Fibroblast of villous mesenchyme (primary cell): ENCODE data around the gene TRAPPC8. TPM values are rescaled to one million over a fixed set of nuclear protein-coding genes. Genes with fewer than 3 reads are reported as not detected.

Experiments used
- DNase-seq: peaks from one replicate; pipeline ENCODE4 v3.0.0-alpha.2; 2010; ENCODE audit warnings: low read depth
- H3K4me3 ChIP-seq: 2 replicates; pipeline ENCODE4 v1.5.1; 2011; ENCODE audit warnings: low read depth, mild to moderate bottlenecking, low read length
- small RNA-seq: library from RNA; depleted of rRNA; stranded (forward); fragments of <200 nt; gene quantifications from one replicate; pipeline ENCODE3, GENCODE V24; 2012
- total RNA-seq: library from RNA; depleted of rRNA; stranded (reverse); fragments of >200 nt; gene quantifications from 2 replicates; pipeline ENCODE4 v1.2.3, GENCODE V29; 2012
- TF ChIP-seq, protein P1 (sequence below): IDR thresholded peaks from 2 replicates; pipeline ENCODE4 v1.5.1; 2012; ENCODE audit warnings: low read depth, mild to moderate bottlenecking, low read length; ENCODE audit not compliant: insufficient read depth

TRAPPC8 gene
- total RNA-seq, 1 donor, result 56.6 TPM

DNA sequence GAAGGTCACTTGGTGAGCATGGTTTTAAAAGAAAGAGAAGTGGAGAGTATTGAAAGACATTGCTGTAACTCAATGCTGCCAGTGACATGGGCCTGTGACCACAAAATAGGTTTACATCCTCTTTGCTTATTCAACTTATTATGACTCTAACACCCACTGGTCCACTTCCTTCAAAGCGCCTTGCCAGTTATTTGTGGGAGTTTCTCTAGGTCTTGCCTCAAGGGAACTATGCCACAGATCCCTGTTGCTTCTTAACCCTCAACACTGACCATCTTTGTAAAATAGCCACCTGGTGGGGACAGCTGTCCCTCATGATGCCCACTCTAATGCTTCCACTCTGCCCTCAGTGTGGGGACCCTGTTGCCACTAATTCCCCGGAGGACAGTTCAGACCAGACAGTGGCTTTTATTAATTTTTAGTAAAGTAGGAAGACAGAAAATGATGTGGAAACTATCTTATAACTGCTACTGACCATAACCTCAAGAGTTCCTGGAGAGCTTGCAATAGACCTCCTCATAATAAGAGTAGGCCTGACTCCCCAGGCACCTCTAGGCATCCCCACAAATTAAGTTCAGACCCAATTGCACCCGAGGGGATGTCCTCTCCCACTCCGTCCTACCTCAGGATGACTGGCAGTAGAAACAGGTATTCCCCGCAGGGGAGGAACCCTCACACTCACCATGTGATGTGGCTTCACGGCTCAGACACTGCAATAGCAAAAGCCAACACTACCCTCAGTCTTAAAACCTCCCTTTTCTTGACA is 150.9 kb downstream of the TRAPPC8 start:
- no peak for DNase-seq
- TF ChIP-seq, protein P1, sequence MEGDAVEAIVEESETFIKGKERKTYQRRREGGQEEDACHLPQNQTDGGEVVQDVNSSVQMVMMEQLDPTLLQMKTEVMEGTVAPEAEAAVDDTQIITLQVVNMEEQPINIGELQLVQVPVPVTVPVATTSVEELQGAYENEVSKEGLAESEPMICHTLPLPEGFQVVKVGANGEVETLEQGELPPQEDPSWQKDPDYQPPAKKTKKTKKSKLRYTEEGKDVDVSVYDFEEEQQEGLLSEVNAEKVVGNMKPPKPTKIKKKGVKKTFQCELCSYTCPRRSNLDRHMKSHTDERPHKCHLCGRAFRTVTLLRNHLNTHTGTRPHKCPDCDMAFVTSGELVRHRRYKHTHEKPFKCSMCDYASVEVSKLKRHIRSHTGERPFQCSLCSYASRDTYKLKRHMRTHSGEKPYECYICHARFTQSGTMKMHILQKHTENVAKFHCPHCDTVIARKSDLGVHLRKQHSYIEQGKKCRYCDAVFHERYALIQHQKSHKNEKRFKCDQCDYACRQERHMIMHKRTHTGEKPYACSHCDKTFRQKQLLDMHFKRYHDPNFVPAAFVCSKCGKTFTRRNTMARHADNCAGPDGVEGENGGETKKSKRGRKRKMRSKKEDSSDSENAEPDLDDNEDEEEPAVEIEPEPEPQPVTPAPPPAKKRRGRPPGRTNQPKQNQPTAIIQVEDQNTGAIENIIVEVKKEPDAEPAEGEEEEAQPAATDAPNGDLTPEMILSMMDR, result no peak
- H3K4me3 ChIP-seq, result no peak overlapping the region

DNA sequence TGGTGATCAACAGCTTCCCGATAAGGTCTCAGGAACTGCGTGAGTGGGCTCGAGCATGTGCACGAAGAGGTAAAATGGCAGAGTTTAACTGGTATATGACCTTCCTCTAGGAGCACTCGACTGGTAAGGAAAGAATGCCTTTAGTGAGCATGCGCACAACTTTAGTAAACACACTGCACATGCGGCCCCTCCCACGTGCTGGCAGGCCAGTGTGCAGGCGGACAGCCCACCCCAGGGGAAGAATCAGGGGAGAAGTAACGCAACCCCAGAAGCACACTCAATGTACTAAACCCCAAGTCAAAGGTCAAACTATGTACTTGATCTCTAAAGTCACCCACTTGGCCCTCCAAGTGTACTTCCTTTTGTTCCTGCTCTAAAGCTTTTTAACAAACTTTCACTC is 153.5 kb downstream of the TRAPPC8 start:
- TF ChIP-seq, protein P1, result no peak
- no peak overlapping the region for H3K4me3 ChIP-seq
- no peak for DNase-seq

GRCh38 chr18:31783059-31783458 is 159.9 kb downstream of the TRAPPC8 start:
- no peak for DNase-seq
- TF ChIP-seq, protein P1, result no peak
- H3K4me3 ChIP-seq, result no peak overlapping the region

Small RNA genes within 50 kb of the gene (small RNA-seq; reads per million reads assigned to genes)
- gene RNU6-1050P, result not detected

Other genes with a start within 250 kb of the TRAPPC8 start
- gene SLC25A52, start 182.2 kb downstream of the TRAPPC8 start, total RNA-seq, result under 0.01 TPM in 1 of 2 replicates, not detected in the other
- gene RNF125, start 75.7 kb upstream of the TRAPPC8 start, total RNA-seq, result under 0.01 TPM in 2 replicates
- gene RNF138, start 148.7 kb upstream of the TRAPPC8 start, total RNA-seq, result 26.7 and 35.4 TPM in 2 replicates
- under 0.01 and 0.64 TPM in 2 replicates for gene MEP1B, start 246.9 kb upstream of the TRAPPC8 start, total RNA-seq